Measurements from ENCODE around the gene NLGN1. TPM values are rescaled to one million over a fixed set of nuclear protein-coding genes. Genes with fewer than 3 reads are reported as not detected.

The NLGN1 gene
- total RNA-seq, 1 experiment from 2014 or later = 0.85 TPM

GRCh38 chr3:173395073-173395411 lies 2.5 kb upstream of the NLGN1 start:
- in situ Hi-C loops (cut with HindIII; ENCODE audit: low pct_unique_long_range_greater_than_20kb, low sequenced_read_pairs) = no loop called here
- no peak overlapping the region for H3K27ac ChIP-seq (ENCODE audit: low read length)
- peaks cover 62% of the 10 kb centered on the region for H3K27me3 ChIP-seq (ENCODE audit: control insufficient read depth, insufficient read depth, low read length)
- H3K4me1 ChIP-seq (ENCODE audit: control insufficient read depth, insufficient read depth, low read length) = peaks cover 17% of the 10 kb centered on the region
- H3K36me3 ChIP-seq (ENCODE audit: control insufficient read depth, insufficient read depth, low read length) = no peaks in the 10 kb centered on the region
- DNase-seq (ENCODE audit: low read depth, low spot score) (no peak), ATAC-seq (peak; percentile 77)
- H3K4me3 ChIP-seq (ENCODE audit: low read depth in 2 of 2, low read length in 2 of 2) = peak overlapping the region; percentile 46 to 81
- ChIA-PET POLR2A (interaction anchor here (0.6 kb wide), 2 partner anchors 193 to 414 kb away, joined by 3 to 14 read pairs; no protein-coding TSS in a partner anchor), CTCF (no interaction called here)
- H3K9me3 ChIP-seq (ENCODE audit: control insufficient read depth, insufficient read depth, low read depth, low read length) = no peaks in the 10 kb centered on the region
- intact Hi-C loops (cut with micrococcal nuclease; ENCODE audit: unreplicated experiment) = no loop called here
- no TSS peak for BruUV-seq (replicated peaks)
- TF ChIP-seq SIN3A (IDR thresholded peaks at IDR 0.05; ENCODE audit: borderline replicate concordance, insufficient read depth, low read depth, low read length) (no peak), REST (IDR thresholded peaks at IDR 0.05; ENCODE audit: insufficient read depth in 1 of 2, low read depth in 2 of 2, low read length in 1 of 2) (no peak), TCF7L2 (IDR thresholded peaks at IDR 0.05; ENCODE audit: low read depth, low read length) (no peak), POLR2AphosphoS5 (IDR thresholded peaks at IDR 0.05; ENCODE audit: low read depth, low read length) (no peak), CTCF (IDR thresholded peaks at IDR 0.05) (no peak)

- TF ChIP-seq CTCF (IDR thresholded peaks at IDR 0.05) (no peak), REST (IDR thresholded peaks at IDR 0.05; ENCODE audit: insufficient read depth in 1 of 2, low read depth in 2 of 2, low read length in 1 of 2) (no peak), POLR2AphosphoS5 (IDR thresholded peaks at IDR 0.05; ENCODE audit: low read depth, low read length) (no peak), SIN3A (IDR thresholded peaks at IDR 0.05; ENCODE audit: borderline replicate concordance, insufficient read depth, low read depth, low read length) (no peak), TCF7L2 (IDR thresholded peaks at IDR 0.05; ENCODE audit: low read depth, low read length) (no peak)
- ChIA-PET CTCF (no interaction called here), POLR2A (interaction anchor here (0.6 kb wide), 2 partner anchors 192 to 414 kb away, joined by 3 to 14 read pairs; no protein-coding TSS in a partner anchor)
- Histone ChIP-seq H3K27ac (ENCODE audit: low read length) (no peak overlapping the region), H3K27me3 (ENCODE audit: control insufficient read depth, insufficient read depth, low read length) (peaks cover 63% of the 10 kb centered on the region), H3K9me3 (ENCODE audit: control insufficient read depth, insufficient read depth, low read depth, low read length) (no peaks in the 10 kb centered on the region), H3K4me3 (ENCODE audit: low read depth in 2 of 2, low read length in 2 of 2) (peak overlapping the region; percentile 46 to 81), H3K4me1 (ENCODE audit: control insufficient read depth, insufficient read depth, low read length) (peaks cover 17% of the 10 kb centered on the region), H3K36me3 (ENCODE audit: control insufficient read depth, insufficient read depth, low read length) (no peaks in the 10 kb centered on the region)
- intact Hi-C loops (cut with micrococcal nuclease; ENCODE audit: unreplicated experiment) (no loop called here), in situ Hi-C loops (cut with HindIII; ENCODE audit: low pct_unique_long_range_greater_than_20kb, low sequenced_read_pairs) (no loop called here)
- peak; percentile 89 for ATAC-seq
- no TSS peak for BruUV-seq (replicated peaks)
- DNase-seq (ENCODE audit: low read depth, low spot score) = no peak
Observed at GRCh38 chr3:173395412-173396181, 1.9 kb upstream of the NLGN1 start.

Measured in Panc1 (cell line).